SIG-M5 treated with dmso at 0.1 percent for 504 hours (cell line): Measurements from ENCODE around the gene ARHGEF1.

ENCODE experiments used
- DNase-seq: peaks from one replicate; lab custom pipeline; 2025; ENCODE audit not compliant: unreplicated experiment; lab: John Stamatoyannopoulos, UW

The ARHGEF1 gene

DNA sequence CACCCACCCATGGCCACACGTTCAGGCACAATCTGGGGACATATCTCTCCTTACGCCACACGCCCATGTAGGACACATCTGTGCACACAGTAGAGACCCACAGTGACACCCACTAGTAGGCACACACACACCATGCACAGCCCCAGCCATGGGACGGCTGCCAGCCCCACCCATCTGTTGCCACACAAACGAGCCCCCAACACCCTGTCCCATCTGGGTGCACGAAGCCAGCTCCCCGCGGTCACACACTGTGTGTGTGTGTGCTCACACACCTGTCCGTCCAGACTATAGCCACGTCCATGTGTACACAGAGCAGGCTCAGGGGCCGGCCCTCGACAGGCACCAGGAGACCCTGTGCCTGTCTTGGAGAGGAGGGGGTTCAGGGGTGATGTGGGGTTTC lies 34.7 kb downstream of the ARHGEF1 start:
- DNase-seq: no peak

DNA sequence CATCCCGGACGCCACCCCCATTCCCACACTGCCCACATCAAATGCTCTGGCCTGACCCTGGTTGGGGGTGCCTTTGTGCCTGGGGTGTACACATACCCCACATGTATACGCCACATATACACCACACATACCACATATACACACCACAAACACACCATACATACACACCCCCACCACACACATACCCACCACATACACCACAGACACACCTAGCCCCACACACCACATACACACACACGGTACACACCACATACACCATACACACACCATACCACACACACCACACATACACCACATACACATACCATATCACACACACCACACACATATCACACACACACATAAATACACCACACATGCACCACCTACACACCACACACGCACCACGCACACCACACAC lies 35.1 kb downstream of the ARHGEF1 start:
- no peak for DNase-seq

DNA sequence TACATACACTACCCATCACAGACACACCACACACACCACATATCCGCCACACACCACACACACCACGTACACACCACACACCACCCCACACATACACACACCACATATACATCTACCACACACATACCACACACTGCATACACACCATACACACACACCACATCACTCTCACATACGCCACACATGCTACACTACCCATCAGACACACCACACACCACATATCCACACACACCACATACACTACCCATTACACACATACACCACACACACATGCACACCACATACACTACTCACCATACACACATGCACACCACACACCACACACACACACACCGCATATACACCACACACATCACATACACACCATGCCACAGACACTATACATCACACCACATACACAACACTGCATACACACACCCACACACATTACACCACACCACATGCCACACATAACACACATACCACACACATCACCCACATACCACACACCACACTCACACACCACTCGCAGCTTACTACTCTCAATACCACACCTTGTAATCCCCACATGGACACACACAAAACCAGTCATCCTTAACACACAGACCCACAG lies 35.8 kb downstream of the ARHGEF1 start:
- DNase-seq: no peak

DNA sequence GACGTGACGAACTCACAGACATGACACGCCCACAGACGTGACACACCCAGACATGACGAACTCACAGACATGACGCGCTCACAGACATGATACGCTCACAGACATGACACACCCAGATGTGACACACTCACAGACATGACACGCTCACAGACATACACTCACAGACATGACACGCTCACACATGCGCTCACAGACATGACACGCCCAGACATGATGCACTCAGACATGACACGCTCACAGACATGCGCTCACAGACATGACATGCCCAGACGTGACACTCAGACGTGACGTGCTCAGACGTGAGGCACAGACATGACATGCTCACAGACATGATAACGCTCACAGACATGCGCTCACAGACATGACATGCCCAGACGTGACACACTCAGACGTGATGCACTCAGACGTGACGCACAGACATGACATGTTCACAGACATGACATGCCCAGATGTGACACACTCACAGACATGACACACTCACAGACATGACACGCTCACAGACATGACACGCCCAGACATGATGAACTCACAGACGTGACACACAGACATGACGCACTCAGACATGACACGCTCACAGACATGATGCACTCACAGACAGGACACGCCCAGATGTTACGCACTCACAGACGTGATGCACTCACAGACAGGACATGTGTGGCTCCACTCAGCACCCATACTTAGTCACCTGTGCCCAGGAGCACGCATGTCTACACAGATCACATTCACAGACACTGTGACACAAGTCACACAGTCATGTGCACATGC lies 37.1 kb downstream of the ARHGEF1 start:
- no peak for DNase-seq

DNA sequence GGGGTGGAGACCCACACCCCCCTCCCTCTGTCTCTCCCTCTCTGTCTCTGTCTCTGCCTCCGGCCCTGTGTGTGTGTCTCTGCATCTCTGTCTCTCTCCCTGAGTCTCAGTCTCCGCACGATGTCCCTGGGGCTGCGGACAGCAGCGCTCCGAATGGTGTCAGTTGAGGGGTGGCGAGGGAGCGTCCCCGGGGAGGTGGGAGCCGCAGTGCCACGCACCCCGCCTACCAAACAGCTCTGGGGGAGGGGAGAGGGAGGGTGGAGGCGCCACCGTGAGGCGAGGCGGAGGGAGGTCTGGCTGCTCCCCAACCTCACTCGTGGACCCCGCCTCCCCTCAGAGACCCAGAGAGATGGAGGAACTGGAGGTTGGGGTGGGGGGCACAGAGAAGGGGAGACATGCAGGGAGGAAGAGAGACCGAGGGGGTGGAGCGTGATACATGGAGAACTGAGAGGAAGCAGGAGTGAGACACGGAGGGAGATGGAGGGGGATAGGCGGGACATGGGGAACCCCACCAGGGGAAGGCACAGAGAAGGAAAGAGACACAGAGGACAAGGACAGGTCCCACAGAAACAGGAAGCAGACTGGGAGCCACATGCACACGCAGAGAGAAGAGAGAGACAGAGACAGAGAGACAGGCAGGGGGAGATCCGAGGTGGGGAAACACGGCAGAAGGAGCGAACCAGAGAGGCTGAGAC lies 38.0 kb downstream of the ARHGEF1 start:
- no peak for DNase-seq

DNA sequence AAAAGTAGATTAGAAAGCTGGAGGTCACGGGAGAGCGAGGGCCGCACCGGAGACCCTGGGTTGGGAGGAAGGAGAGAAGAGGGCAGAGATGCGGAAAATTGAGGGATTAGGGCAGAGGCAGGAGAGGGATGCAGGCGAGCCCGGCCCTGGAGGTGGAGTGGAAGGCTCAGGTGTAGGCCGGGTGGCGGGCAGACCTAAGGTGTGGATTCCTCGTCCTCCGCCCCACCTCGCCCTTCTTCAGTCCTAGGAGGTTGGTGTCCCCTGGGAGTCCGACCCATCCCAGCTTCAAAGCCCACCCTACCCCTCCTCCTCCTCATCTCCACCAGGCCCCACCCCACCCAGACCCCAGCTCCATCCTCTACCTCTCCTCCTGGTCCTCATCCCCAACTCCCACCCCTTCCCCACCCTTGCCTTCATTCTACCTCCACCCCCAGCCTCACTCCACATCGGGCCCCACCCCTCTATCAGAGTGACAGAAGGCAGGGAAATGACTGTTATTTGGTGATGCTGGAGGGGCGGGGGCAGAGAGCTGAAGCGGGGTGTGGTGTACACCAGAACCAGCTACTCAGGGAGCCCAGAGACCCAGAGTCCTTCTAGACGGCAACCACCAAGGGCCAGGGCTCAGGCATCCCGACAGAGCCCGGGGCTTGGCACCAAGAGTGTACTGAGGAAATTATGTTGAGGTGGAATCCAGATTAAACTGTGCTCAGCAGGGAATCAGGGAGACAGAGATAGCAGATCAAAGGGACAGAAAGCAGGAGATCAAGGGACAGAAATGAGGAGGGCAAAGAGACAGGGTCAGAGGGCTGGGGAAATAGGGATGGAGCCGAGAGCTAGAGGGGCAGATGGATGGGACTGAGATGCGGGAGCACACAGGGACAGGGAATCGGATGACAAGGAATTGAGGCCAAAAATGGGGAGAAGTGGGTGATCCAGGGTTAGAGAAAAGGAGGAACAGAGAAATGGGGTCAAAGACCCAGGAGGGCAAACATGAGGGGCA lies 38.9 kb downstream of the ARHGEF1 start:
- DNase-seq: no peak

DNA sequence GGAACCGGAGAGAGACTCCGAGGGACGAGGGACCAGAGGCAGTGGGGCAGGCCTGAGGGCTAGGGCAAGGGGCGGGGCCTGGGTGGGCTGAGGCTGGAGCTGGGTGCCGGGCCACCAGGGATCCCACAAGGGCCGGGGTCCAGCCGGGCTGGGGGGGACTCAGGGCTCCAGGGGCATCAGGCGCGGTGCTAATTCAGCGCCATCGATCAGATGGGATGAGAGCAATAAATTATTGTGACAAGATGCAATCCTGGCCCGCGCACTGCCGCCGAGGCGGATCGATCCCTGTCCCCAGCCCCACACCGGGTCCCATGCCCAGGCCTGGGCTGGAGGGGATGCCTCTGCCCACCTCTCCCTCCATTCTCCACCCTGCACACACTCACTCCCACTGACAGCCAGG lies 39.6 kb downstream of the ARHGEF1 start:
- no peak for DNase-seq

DNA sequence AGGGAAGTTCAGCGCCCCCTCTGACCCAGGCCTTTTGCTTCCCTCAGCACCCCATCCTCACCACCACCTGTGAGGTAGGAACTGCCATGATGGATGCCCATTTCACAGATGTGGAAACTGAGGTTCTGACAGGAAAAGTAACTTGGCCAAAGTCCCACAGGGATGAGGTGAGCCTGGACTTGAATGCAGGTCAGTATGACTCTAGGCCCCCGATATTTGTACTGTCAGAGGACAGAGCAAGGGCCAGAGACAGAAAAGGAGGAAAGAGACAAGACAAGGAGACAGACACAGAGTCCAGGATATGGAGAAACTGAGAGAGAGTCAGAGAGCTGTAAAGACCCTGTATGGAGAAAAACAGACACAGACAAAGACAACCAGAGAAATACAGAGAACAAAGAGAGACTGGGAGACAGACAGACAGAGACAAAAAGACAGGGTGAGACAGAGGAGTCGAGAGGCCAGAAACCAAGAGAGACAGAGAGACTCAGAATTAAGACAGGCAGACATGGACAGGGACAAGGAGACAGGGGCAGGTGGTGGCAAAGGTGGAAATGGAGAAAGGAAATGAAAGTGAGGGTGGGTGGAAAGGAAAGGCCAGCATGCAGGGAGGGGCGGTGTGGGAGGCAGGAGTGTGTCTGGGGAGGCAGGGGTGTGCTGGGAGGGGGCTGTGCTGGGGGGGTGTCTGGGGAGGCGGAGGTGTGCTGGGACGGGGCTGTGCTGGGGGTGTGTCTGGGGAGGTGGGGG lies 40.2 kb downstream of the ARHGEF1 start:
- no peak for DNase-seq

DNA sequence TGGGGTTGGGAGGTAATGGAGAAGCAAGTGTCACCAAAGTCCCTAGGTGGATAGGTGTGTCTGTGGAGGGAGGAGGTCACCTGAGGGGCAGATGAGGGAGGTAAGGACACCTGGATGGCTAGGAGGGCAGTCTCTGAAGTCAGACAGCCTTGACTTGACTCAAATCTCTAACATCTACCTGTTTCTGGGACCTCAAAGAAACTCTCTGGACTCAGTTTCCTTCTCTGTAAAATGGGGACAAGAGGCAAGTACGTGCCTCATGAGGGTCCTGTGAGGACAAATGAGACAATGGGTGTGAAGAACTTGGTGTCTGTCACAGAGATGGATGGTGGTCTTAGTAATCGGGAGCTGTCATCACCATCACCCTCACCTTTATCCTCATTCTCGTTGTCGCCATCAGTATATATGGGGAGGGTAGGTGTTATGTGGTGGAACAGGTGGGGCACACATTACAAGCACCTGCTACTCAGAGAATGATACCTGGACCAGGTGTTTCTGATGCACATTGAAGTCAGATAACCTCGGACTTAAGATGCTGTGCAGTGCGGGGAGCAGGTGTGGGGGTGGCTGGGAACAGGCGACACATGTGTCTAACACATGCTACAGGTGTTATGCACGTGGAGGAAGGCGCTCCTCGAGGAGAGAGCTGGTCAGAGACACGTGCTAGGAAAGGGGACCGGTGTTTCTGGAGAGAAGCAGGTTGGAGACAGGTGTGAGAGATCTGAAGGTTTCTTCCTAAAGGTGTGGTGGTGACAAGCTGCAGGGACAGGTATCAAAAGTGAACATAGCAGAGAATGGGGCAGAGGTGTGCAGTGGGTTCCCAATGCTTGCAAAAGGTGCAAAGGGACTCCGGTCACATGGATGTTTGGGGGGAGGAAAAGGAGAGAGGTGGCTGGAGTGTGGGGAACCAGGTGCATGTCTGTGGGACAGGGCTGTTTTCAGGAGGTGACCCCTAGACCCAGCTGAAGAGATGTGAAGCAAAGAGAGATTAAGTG lies 41.5 kb downstream of the ARHGEF1 start:
- DNase-seq: no peak

DNA sequence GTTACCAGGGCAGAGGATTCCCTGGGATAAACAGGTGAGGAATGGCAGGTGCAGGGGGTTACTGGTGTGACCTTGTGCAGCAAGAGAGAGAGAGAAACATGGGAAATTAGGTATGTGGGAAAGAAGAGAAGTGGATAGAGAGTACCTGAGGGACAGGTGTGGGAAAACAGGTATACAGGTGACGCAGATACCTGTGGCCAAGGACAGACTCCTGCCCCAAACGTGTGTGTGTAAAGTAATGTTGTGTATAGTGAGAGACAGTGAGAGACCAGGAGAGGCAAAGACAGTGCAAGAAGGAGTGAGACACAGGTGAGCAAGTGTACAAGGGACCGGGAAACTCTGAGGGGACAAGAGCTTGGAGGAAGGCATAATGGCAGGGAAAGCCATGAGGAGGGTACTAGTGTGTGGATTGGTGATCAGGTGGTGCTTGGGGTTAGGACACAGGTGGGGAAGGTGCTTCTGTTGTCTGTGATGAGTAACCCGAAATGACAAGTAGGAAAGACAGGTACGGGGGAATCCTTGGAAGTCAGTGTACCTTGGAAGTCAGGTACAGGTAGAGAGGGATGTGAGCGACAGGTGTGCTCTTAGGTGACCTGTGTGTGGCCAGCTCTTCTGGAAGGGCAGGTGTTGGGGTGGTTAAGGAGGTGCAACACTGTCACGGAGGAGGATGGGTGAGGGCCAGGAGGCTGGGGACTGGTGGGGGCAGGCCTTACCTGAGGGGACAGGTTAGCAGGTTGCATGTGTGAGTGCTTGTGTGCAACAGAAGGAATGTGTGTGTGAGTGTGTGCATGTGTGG lies 42.4 kb downstream of the ARHGEF1 start:
- no peak for DNase-seq

DNA sequence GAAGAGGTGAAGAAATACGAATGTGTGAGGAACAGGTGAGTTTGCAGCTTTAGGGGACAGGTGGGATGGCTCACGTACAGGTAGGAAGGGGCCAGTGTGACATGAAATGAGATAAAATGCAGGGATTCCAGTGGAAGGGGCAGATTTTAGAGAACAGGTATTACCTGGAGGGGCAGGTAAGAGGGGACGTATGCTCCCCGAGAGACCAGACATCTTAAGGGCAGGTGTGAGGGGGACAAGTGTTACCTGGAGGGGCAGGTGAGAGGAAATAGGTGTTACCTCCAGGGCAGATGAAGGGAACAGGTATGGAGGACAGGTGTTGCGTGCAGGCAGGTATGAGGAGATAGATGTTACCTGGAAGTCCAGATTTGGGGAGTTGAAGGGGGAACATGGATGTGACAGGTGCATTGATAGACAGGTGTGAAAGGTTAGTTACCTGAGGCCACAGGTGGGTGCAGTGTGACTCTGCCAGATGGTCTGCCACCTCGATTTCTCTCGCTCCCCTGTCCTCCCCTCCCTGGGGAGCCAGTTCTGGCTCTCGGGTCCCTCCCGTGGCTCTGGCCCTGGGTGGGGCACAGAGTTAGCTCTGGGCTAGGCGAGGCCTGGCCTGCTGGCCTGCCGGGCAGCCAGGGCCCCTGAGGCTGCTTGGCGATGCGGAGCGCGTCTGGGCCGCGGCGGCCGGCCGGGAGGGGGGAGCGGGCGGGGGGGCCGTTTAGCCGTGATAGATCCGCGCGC lies 43.2 kb downstream of the ARHGEF1 start:
- DNase-seq: no peak

DNA sequence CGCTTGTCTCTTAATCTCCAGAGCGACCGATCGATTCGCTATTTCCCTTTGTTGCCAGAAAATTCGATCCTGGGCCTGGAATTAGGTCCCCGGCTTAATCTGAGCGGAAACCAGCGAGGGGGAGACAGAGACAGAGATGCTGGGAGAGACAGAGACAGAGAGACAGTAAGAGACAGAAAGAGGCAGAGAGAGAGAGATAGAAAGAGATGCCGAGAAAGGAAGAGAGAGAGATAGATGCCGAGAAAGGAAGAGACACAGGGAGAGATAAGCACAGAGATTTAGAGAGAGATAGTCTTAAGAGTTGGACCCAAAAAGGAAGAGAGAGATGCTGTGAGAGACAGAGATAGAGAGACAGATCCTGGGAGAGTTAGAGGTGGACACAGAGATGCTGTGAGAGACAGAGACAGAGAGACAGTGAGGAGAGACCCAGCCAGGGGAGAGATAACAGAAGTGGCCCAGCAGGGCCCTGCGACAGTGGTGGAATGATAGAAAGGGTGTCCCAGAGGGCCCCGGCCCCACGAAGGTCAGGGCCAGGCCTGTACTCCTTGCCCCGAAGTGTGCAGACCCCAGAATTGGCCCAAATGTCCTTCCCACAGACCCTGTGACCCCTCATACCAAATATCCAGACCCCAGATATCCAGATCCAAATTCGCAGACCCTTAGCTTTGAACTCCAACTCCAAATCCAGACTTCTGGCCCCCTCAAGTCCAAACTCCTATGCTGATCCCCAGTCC lies 43.9 kb downstream of the ARHGEF1 start:
- no peak for DNase-seq

DNA sequence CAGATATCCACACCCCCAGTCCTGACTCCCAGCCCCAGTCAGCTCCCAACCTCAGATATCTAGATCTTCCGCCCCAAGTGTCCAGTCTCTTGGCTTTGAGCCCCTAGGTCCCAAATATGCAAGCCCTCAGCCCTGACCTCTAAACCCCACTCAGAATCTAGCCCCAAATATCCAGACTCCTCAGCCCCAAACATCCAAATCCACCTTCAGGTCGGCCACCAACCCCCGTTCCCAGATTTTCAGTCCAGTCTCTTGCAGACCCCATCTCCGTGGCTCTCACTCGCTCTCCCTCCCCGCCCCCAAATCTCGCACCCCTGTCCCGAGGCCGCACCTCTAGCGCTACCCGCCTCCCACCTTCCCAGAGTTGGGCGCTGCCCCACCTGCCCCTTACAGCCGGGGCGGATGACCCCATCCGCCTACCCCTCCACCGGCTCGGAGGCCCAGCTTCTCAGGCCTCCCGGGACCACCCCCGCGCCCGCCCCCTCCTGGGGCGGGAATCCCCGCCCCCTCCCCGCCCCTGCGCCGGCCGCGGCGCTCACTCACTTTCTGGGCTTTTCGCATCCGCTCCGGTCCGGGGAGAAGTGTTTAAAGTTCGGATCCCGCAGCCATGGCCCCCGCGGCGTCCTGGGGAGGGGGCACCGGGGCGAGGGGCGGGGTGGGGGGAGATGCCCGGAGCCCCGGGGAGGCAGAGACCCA lies 44.7 kb downstream of the ARHGEF1 start:
- DNase-seq: no peak

DNA sequence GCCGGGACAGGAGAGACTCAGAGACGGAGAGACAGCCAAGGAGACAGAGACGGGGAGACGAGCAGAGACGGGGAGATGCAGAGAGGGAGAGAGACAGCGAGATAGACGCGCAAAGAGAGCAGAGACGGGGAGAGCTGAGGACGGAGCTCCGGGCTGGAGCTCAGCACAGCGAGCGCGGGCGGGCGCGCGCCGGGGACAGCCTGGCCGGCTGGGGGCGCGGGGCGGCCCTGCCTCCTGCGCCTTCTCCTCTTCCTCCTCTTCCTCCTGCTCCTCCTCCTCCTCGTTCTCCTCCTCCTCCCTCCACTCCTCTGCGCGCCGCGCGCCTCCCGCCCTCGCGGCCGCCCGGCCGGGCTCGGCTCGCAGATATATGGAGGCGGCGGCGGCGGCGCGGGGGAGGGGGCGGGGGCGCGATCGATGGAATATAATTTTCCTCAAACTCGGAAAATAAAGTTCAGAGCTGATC lies 45.3 kb downstream of the ARHGEF1 start, which contains the start of gene ERFL:
Gene ERFL (minus strand): TSS at position 229 of the 463 bp plus-strand sequence. CDS start 15,530 bp downstream, outside the sequence.
- peak; percentile 43 for DNase-seq

DNA sequence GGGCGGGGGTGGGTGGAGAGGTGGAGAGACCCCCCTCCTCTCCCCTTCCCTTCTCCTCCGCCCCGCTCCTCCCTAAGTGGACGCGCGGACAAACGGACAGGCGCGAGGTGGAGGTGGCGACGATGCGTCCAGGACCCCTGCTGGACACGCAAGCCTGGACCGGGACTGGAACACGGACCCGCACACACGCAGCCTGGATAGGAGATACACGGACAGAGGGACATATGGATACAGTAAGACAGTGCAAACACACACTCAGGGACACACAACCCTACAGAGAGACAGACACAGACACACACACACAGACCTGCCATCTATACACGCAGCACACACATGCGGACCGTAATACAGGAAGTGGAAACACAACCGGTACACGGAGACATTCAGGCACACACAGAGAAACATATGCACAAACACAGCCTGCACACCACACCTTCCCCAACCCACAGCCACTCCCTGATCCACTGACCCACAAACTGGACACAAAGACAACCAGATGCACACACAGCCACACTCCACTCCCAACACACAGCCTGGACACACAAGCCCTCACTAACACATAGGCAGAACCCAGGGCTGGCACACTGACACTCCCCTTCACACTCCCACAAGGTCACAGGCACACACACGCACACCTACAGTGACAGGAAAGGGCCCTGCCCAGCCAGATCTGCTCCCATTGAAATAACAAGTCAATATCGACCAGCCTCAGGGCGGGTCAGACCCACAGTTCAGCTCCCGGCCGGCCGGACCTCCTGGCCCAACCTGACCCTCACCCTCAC lies 46.0 kb downstream of the ARHGEF1 start:
- peak; percentile 65 for DNase-seq
